HEK293 (cell line): ENCODE data around the gene NFATC1.

Experiments used
- CTCF ChIA-PET: fragments of 350-600 bp; formaldehyde crosslinking; extraction: SDS; loops from one replicate; lab custom pipeline; 2021; ENCODE audit warnings: antibody characterized with exemption; lab: Yijun Ruan, JAX
- POLR2A ChIA-PET: fragments of 300-600 bp; formaldehyde crosslinking; extraction: SDS; loops from one replicate; lab custom pipeline; 2020; ENCODE audit warnings: antibody characterized with exemption, inconsistent platforms; lab: Yijun Ruan, JAX
- H3K27ac ChIP-seq: fragments of 200-500 bp; sonication (Bioruptor generic); 2 replicates; pipeline ENCODE4 v1.5.1; 2014; ENCODE audit warnings: low read depth, low read length, control low read depth, inconsistent platforms; ENCODE audit errors: extremely low read depth
- H3K36me3 ChIP-seq, 2 experiments: fragments of 200-500 bp in 1 of 2; sonication (Bioruptor generic) in 1 of 2; 1 replicate in 1 of 2; 2 replicates in 1 of 2; pipeline ENCODE4 v1.5.1; 2014 to 2017; ENCODE audit warnings: inconsistent platforms in 2 of 2, low read length in 2 of 2; ENCODE audit not compliant: control insufficient read depth in 2 of 2, insufficient read depth in 1 of 2
- H3K4me1 ChIP-seq: fragments of 200-500 bp; sonication (Bioruptor generic); 2 replicates; pipeline ENCODE4 v1.5.1; 2014; ENCODE audit warnings: mild to moderate bottlenecking, low read length, inconsistent platforms; ENCODE audit not compliant: control insufficient read depth, insufficient read depth
- H3K4me3 ChIP-seq: 2 replicates; pipeline ENCODE4 v1.5.1; 2011; ENCODE audit warnings: low read depth, mild to moderate bottlenecking, control low read depth, low read length, moderate library complexity
- H3K9me3 ChIP-seq: fragments of 200-500 bp; sonication (Bioruptor generic); 2 replicates; pipeline ENCODE4 v1.5.1; 2014; ENCODE audit warnings: low read depth, low read length, inconsistent platforms; ENCODE audit not compliant: control insufficient read depth, insufficient read depth
- MZF1 ChIP-seq: fragments of 450-650 bp; formaldehyde crosslinking; IDR thresholded peaks from 2 replicates; pipeline ENCODE4 v1.5.1; 2017; ENCODE audit warnings: missing biosample characterization, missing genetic modification characterization, borderline replicate concordance
- SALL2 ChIP-seq: fragments of 450-650 bp; formaldehyde crosslinking; IDR thresholded peaks from 2 replicates; pipeline ENCODE4 v1.5.0; 2017; ENCODE audit warnings: missing biosample characterization, mild to moderate bottlenecking, missing genetic modification characterization, borderline replicate concordance
- ZBTB20 ChIP-seq: fragments of 450-650 bp; formaldehyde crosslinking; IDR thresholded peaks from 2 replicates; pipeline ENCODE4 v1.5.1; 2016; ENCODE audit warnings: missing biosample characterization, missing genetic modification characterization
- ZBTB44 ChIP-seq: fragments of 450-650 bp; IDR thresholded peaks from 2 replicates; pipeline ENCODE4 v1.5.1; 2018; ENCODE audit warnings: missing biosample characterization, mild to moderate bottlenecking, missing genetic modification characterization
- ZNF214 ChIP-seq: fragments of 450-650 bp; formaldehyde crosslinking; IDR thresholded peaks from 2 replicates; pipeline ENCODE4 v1.5.1; 2017; ENCODE audit warnings: missing biosample characterization, mild to moderate bottlenecking, missing genetic modification characterization, borderline replicate concordance
- ZNF223 ChIP-seq: fragments of 450-650 bp; formaldehyde crosslinking; IDR thresholded peaks from 2 replicates; pipeline ENCODE4 v1.5.1; 2016; ENCODE audit warnings: missing biosample characterization, missing genetic modification characterization
- ZNF302 ChIP-seq: fragments of 450-650 bp; formaldehyde crosslinking; IDR thresholded peaks from 2 replicates; pipeline ENCODE4 v1.5.1; 2016; ENCODE audit warnings: missing biosample characterization, missing genetic modification characterization, low read depth
- ZNF362 ChIP-seq: fragments of 450-650 bp; formaldehyde crosslinking; IDR thresholded peaks from 2 replicates; pipeline ENCODE4 v1.5.1; 2016; ENCODE audit warnings: missing biosample characterization, missing genetic modification characterization
- ZNF37A ChIP-seq: fragments of 450-650 bp; IDR thresholded peaks from 2 replicates; pipeline ENCODE4 v1.5.1; 2018; ENCODE audit warnings: missing biosample characterization, missing genetic modification characterization
- ZNF433 ChIP-seq: fragments of 450-650 bp; formaldehyde crosslinking; IDR thresholded peaks from 2 replicates; pipeline ENCODE4 v1.5.1; 2016; ENCODE audit warnings: missing biosample characterization, missing genetic modification characterization, low read depth
- ZNF510 ChIP-seq: fragments of 450-650 bp; formaldehyde crosslinking; IDR thresholded peaks from 2 replicates; pipeline ENCODE4 v1.5.1; 2018; ENCODE audit warnings: mild to moderate bottlenecking, missing genetic modification characterization, missing biosample characterization; ENCODE audit not compliant: insufficient replicate concordance
- ZNF610 ChIP-seq: fragments of 450-650 bp; formaldehyde crosslinking; IDR thresholded peaks from 2 replicates; pipeline ENCODE4 v1.5.1; 2016; ENCODE audit warnings: missing biosample characterization, missing genetic modification characterization, borderline replicate concordance
- ZNF629 ChIP-seq: fragments of 450-650 bp; formaldehyde crosslinking; IDR thresholded peaks from 2 replicates; pipeline ENCODE4 v1.5.1; 2017; ENCODE audit warnings: missing biosample characterization, missing genetic modification characterization
- ZNF645 ChIP-seq: fragments of 450-650 bp; formaldehyde crosslinking; IDR thresholded peaks from 2 replicates; pipeline ENCODE4; 2016; ENCODE audit warnings: missing biosample characterization, missing genetic modification characterization
- ZNF704 ChIP-seq: fragments of 450-650 bp; formaldehyde crosslinking; IDR thresholded peaks from 2 replicates; pipeline ENCODE4 v1.5.1; 2016; ENCODE audit warnings: missing biosample characterization, missing genetic modification characterization
- ZNF707 ChIP-seq: fragments of 450-650 bp; formaldehyde crosslinking; IDR thresholded peaks from 2 replicates; pipeline ENCODE4 v1.5.1; 2016; ENCODE audit warnings: missing biosample characterization, missing genetic modification characterization
- ZNF747 ChIP-seq: fragments of 450-650 bp; formaldehyde crosslinking; IDR thresholded peaks from 2 replicates; pipeline ENCODE4 v1.5.1; 2016; ENCODE audit warnings: missing biosample characterization, missing genetic modification characterization
- ZSCAN18 ChIP-seq: fragments of 450-650 bp; formaldehyde crosslinking; IDR thresholded peaks from 2 replicates; pipeline ENCODE4 v1.5.1; 2016; ENCODE audit warnings: missing biosample characterization, missing genetic modification characterization
- ZSCAN5A ChIP-seq: fragments of 450-650 bp; formaldehyde crosslinking; IDR thresholded peaks from 2 replicates; pipeline ENCODE4 v1.5.1; 2016; ENCODE audit warnings: missing biosample characterization, missing genetic modification characterization

NFATC1 gene

GRCh38 chr18:79527656-79528315 is 132.1 kb downstream of the NFATC1 start:
- no peaks in the 10 kb centered on the region for H3K4me1 ChIP-seq
- no peak overlapping the region for H3K27ac ChIP-seq
- ChIA-PET CTCF (interaction anchor here (0.7 to 8.9 kb wide), 11 partner anchors 11 to 1763 kb away, joined by 3 to 139 read pairs (median 4); no protein-coding TSS in a partner anchor), POLR2A (no interaction called here)
- peaks cover 0 to 16% of the 10 kb centered on the region in 2 experiments; a peak in 1 of 3 replicates for H3K36me3 ChIP-seq
- H3K9me3 ChIP-seq: no peaks in the 10 kb centered on the region
- no peak for TF ChIP-seq ZNF707 (tag by site-specific recombination)
- TF ChIP-seq ZBTB20: no peak
- no peak for TF ChIP-seq ZNF37A (tag by site-specific recombination)
- no peak for TF ChIP-seq ZBTB44 (tag by site-specific recombination)
- no peak for TF ChIP-seq ZNF629
- no peak for TF ChIP-seq ZNF704 (tag by site-specific recombination)
- no peak for TF ChIP-seq SALL2 (tag by site-specific recombination)
- TF ChIP-seq ZNF645 (tag by site-specific recombination): no peak
- TF ChIP-seq ZNF223 (tag by site-specific recombination): no peak
- TF ChIP-seq ZNF214 (tag by site-specific recombination): no peak
- no peak for TF ChIP-seq ZNF747 (tag by site-specific recombination)
- TF ChIP-seq ZNF433: no peak
- TF ChIP-seq MZF1 (tag by site-specific recombination): no peak
- no peak for TF ChIP-seq ZSCAN5A (tag by site-specific recombination)
- TF ChIP-seq ZNF510 (tag by site-specific recombination): no peak
- TF ChIP-seq ZNF610 (tag by site-specific recombination): no peak
- TF ChIP-seq ZNF362: no peak
- no peak for TF ChIP-seq ZSCAN18 (tag by site-specific recombination)
- no peak for TF ChIP-seq ZNF302 (tag by site-specific recombination)
- H3K4me3 ChIP-seq: no peak overlapping the region
